IMR-90 (cell line): ENCODE results near the gene SLC25A26. TPM values are rescaled to one million over a fixed set of nuclear protein-coding genes. Genes with fewer than 3 reads are reported as not detected.

ENCODE experiments used
- ATAC-seq: fragments of 200-7000 bp; cut with Tn5 transposase; 2 replicates; pipeline ENCODE4 v1.9.1; 2020; ENCODE audit warnings: low read depth, mild to moderate bottlenecking, moderate library complexity
- BruUV-seq: library from RNA; stranded (reverse); fragments of 400-500 nt; replicated peaks from 2 replicates; lab custom pipeline; 2021; lab: Mats Ljungman, UMichigan
- CTCF ChIA-PET: fragments of 300-600 bp; formaldehyde crosslinking; extraction: SDS; loops from one replicate; lab custom pipeline; 2021; ENCODE audit warnings: antibody characterized with exemption; lab: Yijun Ruan, JAX
- POLR2A ChIA-PET: fragments of 300-600 bp; sonication (Branson Sonifier 250); formaldehyde crosslinking; loops from one replicate; lab custom pipeline; 2022; ENCODE audit warnings: antibody characterized with exemption; ENCODE audit not compliant: unreplicated experiment; lab: Charles Lee
- DNase-seq: peaks from one replicate; pipeline ENCODE4 v3.0.0; 2013
- H2AFZ ChIP-seq: replicated peaks from 2 replicates; pipeline ENCODE3; 2013; ENCODE audit warnings: low read length, mild to moderate bottlenecking; ENCODE audit not compliant: poor library complexity
- H2AK5ac ChIP-seq: 2 replicates; pipeline ENCODE4 v1.6.1; 2013; ENCODE audit warnings: low read depth, low read length, inconsistent platforms
- H2AK9ac ChIP-seq: replicated peaks from 2 replicates; pipeline ENCODE3; 2013; ENCODE audit warnings: mild to moderate bottlenecking, low read depth, low read length, moderate library complexity; ENCODE audit not compliant: poor library complexity
- H2BK120ac ChIP-seq: 2 replicates; pipeline ENCODE4 v1.6.1; 2013; ENCODE audit warnings: low read depth, low read length, inconsistent platforms
- H2BK15ac ChIP-seq: 3 replicates; pipeline ENCODE4 v1.6.1; 2013; ENCODE audit warnings: low read depth, low read length, inconsistent platforms
- H2BK20ac ChIP-seq: 2 replicates; pipeline ENCODE4 v1.6.1; 2013; ENCODE audit warnings: low read depth, mild to moderate bottlenecking, inconsistent platforms, low read length, moderate library complexity
- H2BK5ac ChIP-seq: 2 replicates; pipeline ENCODE4 v1.6.1; 2013; ENCODE audit warnings: mild to moderate bottlenecking, low read depth, low read length, inconsistent platforms; ENCODE audit not compliant: poor library complexity, severe bottlenecking
- H3K14ac ChIP-seq: replicated peaks from 2 replicates; pipeline ENCODE4 v1.6.1; 2013; ENCODE audit warnings: low read depth, low read length, inconsistent platforms
- H3K18ac ChIP-seq: 2 replicates; pipeline ENCODE4 v1.6.1; 2013; ENCODE audit warnings: low read depth, low read length, control low read depth
- H3K23ac ChIP-seq: 2 replicates; pipeline ENCODE4 v1.6.1; 2013; ENCODE audit warnings: low read depth, low read length, inconsistent platforms
- H3K27ac ChIP-seq: 2 replicates; pipeline ENCODE4 v1.5.1; 2013; ENCODE audit warnings: mild to moderate bottlenecking, control low read depth, low read length; ENCODE audit not compliant: insufficient read depth
- H3K27me3 ChIP-seq: 2 replicates; pipeline ENCODE4 v1.6.1; 2013; ENCODE audit warnings: low read length; ENCODE audit not compliant: control insufficient read depth, insufficient read depth
- H3K36me3 ChIP-seq: 2 replicates; pipeline ENCODE4 v1.6.1; 2013; ENCODE audit warnings: low read length, mixed read lengths; ENCODE audit not compliant: control insufficient read depth, insufficient read depth
- H3K4ac ChIP-seq: 2 replicates; pipeline ENCODE4 v1.6.1; 2013; ENCODE audit warnings: low read depth, low read length, inconsistent platforms
- H3K4me1 ChIP-seq: 2 replicates; pipeline ENCODE4 v1.6.1; 2013; ENCODE audit warnings: low read length, mixed read lengths; ENCODE audit not compliant: control insufficient read depth, insufficient read depth
- H3K4me2 ChIP-seq: 2 replicates; pipeline ENCODE4 v1.6.1; 2013; ENCODE audit warnings: low read depth, mild to moderate bottlenecking, control low read depth, low read length, moderate library complexity
- H3K4me3 ChIP-seq: 2 replicates; pipeline ENCODE4 v1.5.1; 2013; ENCODE audit warnings: low read depth, mild to moderate bottlenecking, control low read depth, low read length, moderate library complexity; ENCODE audit not compliant: insufficient read depth
- H3K56ac ChIP-seq: 2 replicates; pipeline ENCODE4 v1.6.1; 2013; ENCODE audit warnings: low read length, inconsistent platforms; ENCODE audit not compliant: insufficient read depth; ENCODE audit errors: extremely low read depth
- H3K79me1 ChIP-seq, 2 experiments: 2 replicates each; pipeline ENCODE4 v1.6.1; 2013; ENCODE audit warnings: low read length in 2 of 2, inconsistent platforms in 1 of 2, low read depth in 1 of 2
- H3K9ac ChIP-seq: 2 replicates; pipeline ENCODE4 v1.6.1; 2013; ENCODE audit warnings: low read depth, low read length, control low read depth
- H3K9me1 ChIP-seq: 2 replicates; pipeline ENCODE4 v1.6.1; 2013; ENCODE audit warnings: low read length, inconsistent platforms; ENCODE audit not compliant: insufficient read depth
- H3K9me3 ChIP-seq: 2 replicates; pipeline ENCODE4 v1.6.1; 2013; ENCODE audit warnings: low read length; ENCODE audit not compliant: control insufficient read depth, insufficient read depth
- H4K20me1 ChIP-seq: 2 replicates; pipeline ENCODE4 v1.6.1; 2013; ENCODE audit warnings: low read length, inconsistent platforms; ENCODE audit not compliant: insufficient read depth
- H4K5ac ChIP-seq: 2 replicates; pipeline ENCODE4 v1.6.1; 2013; ENCODE audit warnings: mild to moderate bottlenecking, low read depth, low read length, control low read depth
- H4K8ac ChIP-seq, 2 experiments: 2 replicates each; pipeline ENCODE4 v1.6.1; 2013; ENCODE audit warnings: low read depth in 2 of 2, low read length in 2 of 2, control low read depth in 1 of 2, inconsistent platforms in 1 of 2
- H4K91ac ChIP-seq: 2 replicates; pipeline ENCODE4 v1.6.1; 2013; ENCODE audit warnings: low read depth, low read length, inconsistent platforms; ENCODE audit not compliant: insufficient read depth
- CEBPB ChIP-seq: IDR thresholded peaks from 2 replicates; pipeline ENCODE4 v1.6.1; 2012; ENCODE audit warnings: low read depth, low read length, improper control_type of control experiment
- CHD1 ChIP-seq: IDR thresholded peaks from 2 replicates; pipeline ENCODE4 v1.6.1; 2012; ENCODE audit warnings: low read depth, low read length, improper control_type of control experiment
- ELK1 ChIP-seq: fragments of 150-350 bp; IDR thresholded peaks from 2 replicates; pipeline ENCODE4 v1.6.1; 2016; ENCODE audit warnings: low read depth, mild to moderate bottlenecking, low read length, moderate library complexity, borderline replicate concordance
- FOS ChIP-seq: fragments of 150-350 bp; IDR thresholded peaks from 2 replicates; pipeline ENCODE4 v1.6.1; 2016; ENCODE audit warnings: low read depth, low read length
- MXI1 ChIP-seq: IDR thresholded peaks from 2 replicates; pipeline ENCODE4 v1.6.1; 2012; ENCODE audit warnings: low read depth, mild to moderate bottlenecking, low read length, moderate library complexity, borderline replicate concordance
- NFE2L2 ChIP-seq: fragments of 150-350 bp; IDR thresholded peaks from 2 replicates; pipeline ENCODE4 v1.6.1; 2016; ENCODE audit warnings: low read depth, mild to moderate bottlenecking, low read length
- RAD21 ChIP-seq: IDR thresholded peaks from 2 replicates; pipeline ENCODE4 v1.6.1; 2012; ENCODE audit warnings: low read length, improper control_type of control experiment
- RCOR1 ChIP-seq: IDR thresholded peaks from 2 replicates; pipeline ENCODE4 v1.6.1; 2012; ENCODE audit warnings: mild to moderate bottlenecking, low read length, improper control_type of control experiment; ENCODE audit not compliant: insufficient replicate concordance
- WGBS, 2 experiments: methylation state at CpG; one replicate each; pipeline versions ENCODE4 v1.1.5 to v1.1.7; 2013; ENCODE audit warnings: missing lambda C conversion rate in 2 of 2; ENCODE audit not compliant: insufficient read length in 1 of 2; ENCODE audit errors: extremely low coverage in 2 of 2; 5-methylcytosine and 5-hydroxymethylcytosine counted together
- dilution Hi-C: fragments of 300-500 bp; cut with HindIII; formaldehyde crosslinking; loops from one replicate; pipeline ENCODE4 v1.14.3; 2018; ENCODE audit warnings: low sequenced_read_pairs; ENCODE audit not compliant: unreplicated experiment
- in situ Hi-C: fragments of 300-500 bp; cut with MboI; formaldehyde crosslinking; loops from 3 replicates; pipeline ENCODE4 v1.14.3; 2019; ENCODE audit warnings: low sequenced_read_pairs, inconsistent platforms, mixed read lengths
- intact Hi-C: fragments of 100-400 bp; cut with micrococcal nuclease; formaldehyde crosslinking; loops from 2 replicates; pipeline ENCODE4 v1.10.0; 2022
- polyA plus RNA-seq, 3 experiments: library from polyadenylated mRNA; depleted of rRNA; stranded (reverse); fragments of >200 nt; gene quantifications; 2 replicates each; pipeline ENCODE4 v1.2.3, GENCODE V29; 2012; ENCODE audit warnings: low replicate concordance in 1 of 3
- total RNA-seq: library from RNA; depleted of rRNA; stranded (reverse); fragments of >200 nt; gene quantifications from 2 replicates; pipeline ENCODE4 v1.2.3, GENCODE V29; 2012

SLC25A26 gene
- total and polyA plus RNA-seq, 2 of the 4 experiments (the other 2 are of a cell fraction), result 10.9 to 12.7 TPM

GRCh38 chr3:66320390-66320789, 99.6 kb downstream of the SLC25A26 start:
- no peak overlapping the region for H4K91ac ChIP-seq

More at GRCh38 chr3:66320390-66320789, 99.6 kb downstream of the SLC25A26 start:
- Histone ChIP-seq H2AK5ac (no peak overlapping the region), H4K8ac (no peak overlapping the region), H3K4ac (no peak overlapping the region), H3K14ac (no peak overlapping the region), H3K4me3 (no peak overlapping the region), H3K9me3 (no peaks in the 10 kb centered on the region), H4K5ac (no peak overlapping the region), H2BK120ac (no peak overlapping the region), H3K27me3 (no peaks in the 10 kb centered on the region), H3K18ac (no peak overlapping the region), H4K20me1 (no peaks in the 10 kb centered on the region), H2BK5ac (no peak overlapping the region), H3K4me2 (no peak overlapping the region), H3K27ac (no peak overlapping the region), H3K56ac (no peak overlapping the region), H3K9ac (no peak overlapping the region), H2AK9ac (no peak overlapping the region), H2AFZ (no peak overlapping the region), H3K4me1 (peaks cover 4% of the 10 kb centered on the region; the same call in 1 of the 2 replicates), H3K79me1 (no peaks in the 10 kb centered on the region; a peak in 1 of 4 replicates), H3K9me1 (no peaks in the 10 kb centered on the region), H2BK15ac (no peak overlapping the region), H3K36me3 (no peaks in the 10 kb centered on the region), H3K23ac (no peak overlapping the region), H2BK20ac (no peak overlapping the region)
- dilution Hi-C loops (no loop called here), intact Hi-C loops (no loop called here), in situ Hi-C loops (no loop called here)
- no peak for ATAC-seq
- TF ChIP-seq FOS (no peak), RAD21 (no peak), NFE2L2 (no peak), RCOR1 (no peak), MXI1 (no peak), ELK1 (no peak), CHD1 (no peak), CEBPB (no peak)
- POLR2A ChIA-PET, result no interaction called here
- no peak for DNase-seq
- no TSS peak for BruUV-seq
- WGBS, 2 experiments, result no CpG with 5 or more reads among the region's 1 CpG
- CTCF ChIA-PET, result no interaction called here
